ENCODE data around the gene SPEM3.

Gene SPEM3

DNA sequence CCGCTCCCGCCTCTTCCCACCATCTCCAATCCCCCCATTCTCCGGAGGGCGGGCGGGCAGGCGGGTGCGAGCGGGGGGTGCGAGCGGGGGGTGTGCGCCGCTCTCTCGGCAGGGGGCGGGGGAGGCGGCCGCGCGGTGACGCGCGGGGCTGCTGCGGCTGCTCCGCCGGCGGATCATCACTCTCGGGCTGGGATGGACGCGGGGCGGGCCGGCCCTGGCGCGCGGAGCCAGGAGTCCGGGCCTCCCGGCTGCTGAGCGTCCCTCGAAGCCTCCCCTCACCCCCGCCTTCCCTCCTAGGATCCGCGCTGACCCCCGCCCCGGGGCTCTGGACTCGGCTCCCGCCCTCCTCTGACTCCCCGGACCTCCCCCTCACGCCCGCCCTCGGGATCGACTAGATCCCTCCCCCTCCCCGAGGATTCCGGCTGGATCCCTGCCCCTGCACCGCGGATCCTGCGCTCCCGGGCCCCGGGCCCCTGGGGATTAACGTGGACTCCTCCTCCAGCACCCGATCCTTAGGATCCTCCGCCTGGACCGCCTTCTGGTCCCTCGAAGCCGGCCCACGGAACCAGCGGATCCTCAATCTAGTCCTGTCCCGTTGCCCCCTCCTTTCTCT lies 23.8 kb upstream of the SPEM3 start:
- TF ChIP-seq, protein P1, sequence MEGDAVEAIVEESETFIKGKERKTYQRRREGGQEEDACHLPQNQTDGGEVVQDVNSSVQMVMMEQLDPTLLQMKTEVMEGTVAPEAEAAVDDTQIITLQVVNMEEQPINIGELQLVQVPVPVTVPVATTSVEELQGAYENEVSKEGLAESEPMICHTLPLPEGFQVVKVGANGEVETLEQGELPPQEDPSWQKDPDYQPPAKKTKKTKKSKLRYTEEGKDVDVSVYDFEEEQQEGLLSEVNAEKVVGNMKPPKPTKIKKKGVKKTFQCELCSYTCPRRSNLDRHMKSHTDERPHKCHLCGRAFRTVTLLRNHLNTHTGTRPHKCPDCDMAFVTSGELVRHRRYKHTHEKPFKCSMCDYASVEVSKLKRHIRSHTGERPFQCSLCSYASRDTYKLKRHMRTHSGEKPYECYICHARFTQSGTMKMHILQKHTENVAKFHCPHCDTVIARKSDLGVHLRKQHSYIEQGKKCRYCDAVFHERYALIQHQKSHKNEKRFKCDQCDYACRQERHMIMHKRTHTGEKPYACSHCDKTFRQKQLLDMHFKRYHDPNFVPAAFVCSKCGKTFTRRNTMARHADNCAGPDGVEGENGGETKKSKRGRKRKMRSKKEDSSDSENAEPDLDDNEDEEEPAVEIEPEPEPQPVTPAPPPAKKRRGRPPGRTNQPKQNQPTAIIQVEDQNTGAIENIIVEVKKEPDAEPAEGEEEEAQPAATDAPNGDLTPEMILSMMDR (IDR thresholded peaks at IDR 0.05; ENCODE audit: low read depth, low read length), result no peak
- DNase-seq (ENCODE audit: extremely low read depth, low read depth), result no peak

DNA sequence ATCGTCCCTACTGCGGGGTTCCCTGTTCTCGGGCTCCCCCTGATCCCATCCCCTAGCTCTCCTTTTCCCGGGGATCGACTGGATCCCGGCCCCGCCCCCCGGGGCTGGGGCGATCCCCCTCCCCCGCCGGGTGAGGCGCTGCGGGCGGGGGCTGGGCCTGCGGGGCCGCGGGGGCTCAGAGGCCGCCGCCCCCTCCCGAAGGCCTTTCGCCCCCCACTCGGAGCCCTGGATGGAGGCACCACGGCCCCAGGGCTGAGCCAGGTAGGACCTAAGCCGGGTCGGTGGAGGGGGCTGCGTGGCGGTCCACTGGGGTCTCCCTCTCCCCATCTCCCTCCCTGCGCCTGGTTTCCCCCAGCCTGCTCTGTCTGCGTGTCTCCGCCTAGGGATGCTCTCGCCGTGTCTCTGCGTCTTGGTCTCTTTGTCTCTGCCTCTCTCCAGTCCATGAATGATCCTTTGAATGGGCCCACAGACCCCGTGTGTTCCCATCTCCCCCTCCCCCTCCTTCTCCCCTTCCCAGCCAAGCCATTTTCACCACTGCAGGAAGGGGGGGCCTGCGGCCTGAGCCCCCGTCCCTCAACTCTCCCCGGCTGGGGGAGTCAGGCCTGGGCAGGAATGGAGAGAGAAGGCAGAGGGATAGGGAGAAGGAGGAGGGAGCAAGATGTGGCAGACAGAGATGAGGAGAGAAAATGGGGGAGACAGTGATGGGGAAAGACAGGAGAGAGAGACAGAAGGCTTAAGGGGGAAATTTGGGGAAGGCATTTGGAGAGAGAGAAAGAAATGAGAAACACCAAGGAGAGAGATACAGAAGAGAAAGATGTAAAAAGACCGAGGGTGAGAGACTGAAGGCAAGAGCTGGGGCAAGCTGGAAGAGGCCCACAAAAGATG lies 23.1 kb upstream of the SPEM3 start:
- TF ChIP-seq, protein P1 (IDR thresholded peaks at IDR 0.05; ENCODE audit: low read depth, low read length), result no peak
- no peak for DNase-seq (ENCODE audit: extremely low read depth, low read depth)

DNA sequence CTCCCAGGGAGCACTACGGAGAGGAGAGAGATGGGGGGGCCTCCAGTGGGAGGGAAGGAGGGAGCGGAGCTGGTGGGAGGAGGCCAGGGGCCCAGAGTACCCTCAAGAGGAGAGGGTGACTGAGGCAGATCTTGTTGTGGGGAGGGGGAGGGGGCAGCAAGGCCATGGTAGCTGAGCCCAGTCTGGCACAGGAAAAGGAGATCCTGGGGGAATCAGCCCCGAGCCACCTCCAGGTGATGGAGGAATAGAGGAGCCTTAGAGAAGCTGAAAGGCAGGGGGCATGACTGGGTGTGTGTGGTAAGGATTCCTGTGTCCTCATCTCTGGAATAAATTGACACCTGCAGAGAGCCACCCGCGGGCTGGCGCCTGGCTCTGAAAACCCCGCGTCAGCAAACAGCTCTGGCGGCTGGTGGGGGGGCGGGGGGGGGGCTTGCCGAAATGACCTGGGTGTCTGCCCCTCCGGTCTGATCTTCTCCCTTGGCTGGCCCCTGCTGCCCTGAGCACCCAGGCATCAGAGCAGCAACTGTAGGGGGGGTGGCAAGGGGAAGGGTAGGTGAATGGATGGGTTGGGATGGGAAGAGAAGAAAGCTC lies 22.3 kb upstream of the SPEM3 start:
- TF ChIP-seq, protein P1 (IDR thresholded peaks at IDR 0.05; ENCODE audit: low read depth, low read length), result no peak
- no peak for DNase-seq (ENCODE audit: extremely low read depth, low read depth)

DNA sequence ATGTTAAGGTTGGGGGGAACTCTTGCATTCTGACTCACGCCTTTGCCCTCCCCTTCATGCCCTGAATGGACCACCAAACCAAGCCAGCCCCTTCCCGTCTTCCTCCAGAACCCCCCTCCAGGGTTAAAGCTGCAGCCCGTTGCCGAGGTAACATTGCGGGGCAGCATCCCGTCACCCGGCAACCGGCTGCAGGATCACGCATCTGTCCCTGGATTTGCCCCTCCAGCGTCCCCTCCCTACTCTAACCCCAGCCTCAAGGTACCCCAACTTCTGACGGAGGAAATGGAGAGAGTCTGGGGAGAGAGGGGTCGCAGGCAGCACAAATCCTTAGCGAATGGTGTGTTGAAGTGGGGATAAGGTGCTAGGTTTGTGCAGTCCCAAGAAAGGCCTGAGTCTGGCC lies 21.6 kb upstream of the SPEM3 start:
- TF ChIP-seq, protein P1 (IDR thresholded peaks at IDR 0.05; ENCODE audit: low read depth, low read length), result no peak
- no peak for DNase-seq (ENCODE audit: extremely low read depth, low read depth)

DNA sequence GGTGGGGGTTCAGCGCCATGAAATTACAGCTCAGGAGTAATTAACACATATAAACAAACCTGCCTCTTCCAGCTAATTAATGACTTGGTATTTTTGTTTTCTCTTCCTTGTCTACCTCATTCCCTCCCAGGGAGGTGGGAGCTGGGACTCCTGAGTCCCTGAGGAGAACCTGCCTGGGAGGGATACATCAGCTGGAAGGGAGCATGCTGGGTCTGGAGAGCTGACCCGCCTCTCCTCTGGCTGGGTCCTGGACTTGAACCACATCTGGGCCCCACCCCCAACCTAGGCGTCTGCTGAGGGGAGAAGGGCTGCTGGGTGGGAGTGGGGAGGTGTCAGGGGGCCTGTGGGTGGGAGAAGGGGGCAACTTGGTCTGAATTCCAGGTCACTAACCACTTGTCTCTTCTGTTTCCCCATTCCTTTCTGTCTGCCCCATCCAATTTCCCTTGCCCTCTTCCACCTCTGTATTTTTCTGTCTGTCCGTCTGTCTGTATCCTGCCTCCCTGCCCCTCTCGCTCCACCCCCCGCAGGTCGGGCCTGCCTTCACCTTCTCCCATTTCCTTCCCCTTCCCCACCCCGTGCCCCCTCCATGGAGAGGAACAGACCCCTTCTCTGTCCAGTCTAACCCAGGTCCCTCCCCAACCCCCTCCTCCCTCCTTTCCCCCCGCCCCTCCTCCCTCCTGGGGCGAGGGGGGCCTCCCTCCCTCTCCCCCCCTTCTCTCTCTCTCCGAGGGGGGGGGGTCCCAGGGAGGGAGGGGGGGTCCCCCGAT lies 21.0 kb upstream of the SPEM3 start, which contains the start of gene NLGN2:
Gene NLGN2 (plus strand): TSS at position 361 of the 767 bp plus-strand sequence. CDS start 411 bp downstream, outside the sequence.
- TF ChIP-seq, protein P1 (IDR thresholded peaks at IDR 0.05; ENCODE audit: low read depth, low read length), result no peak

DNA sequence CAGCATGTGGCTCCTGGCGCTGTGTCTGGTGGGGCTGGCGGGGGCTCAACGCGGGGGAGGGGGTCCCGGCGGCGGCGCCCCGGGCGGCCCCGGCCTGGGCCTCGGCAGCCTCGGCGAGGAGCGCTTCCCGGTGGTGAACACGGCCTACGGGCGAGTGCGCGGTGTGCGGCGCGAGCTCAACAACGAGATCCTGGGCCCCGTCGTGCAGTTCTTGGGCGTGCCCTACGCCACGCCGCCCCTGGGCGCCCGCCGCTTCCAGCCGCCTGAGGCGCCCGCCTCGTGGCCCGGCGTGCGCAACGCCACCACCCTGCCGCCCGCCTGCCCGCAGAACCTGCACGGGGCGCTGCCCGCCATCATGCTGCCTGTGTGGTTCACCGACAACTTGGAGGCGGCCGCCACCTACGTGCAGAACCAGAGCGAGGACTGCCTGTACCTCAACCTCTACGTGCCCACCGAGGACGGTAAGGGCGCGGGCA lies 20.4 kb upstream of the SPEM3 start:
- TF ChIP-seq, protein P1 (IDR thresholded peaks at IDR 0.05; ENCODE audit: low read depth, low read length), result no peak
- no peak for DNase-seq (ENCODE audit: extremely low read depth, low read depth)

More for the DNA sequence above, 21.0 kb upstream of the SPEM3 start, which contains the start of gene NLGN2:
- no peak for DNase-seq (ENCODE audit: extremely low read depth, low read depth)

Data from AG09319 (cell line).